ENCODE data around the gene ERMAP. TPM values are rescaled to one million over a fixed set of nuclear protein-coding genes. Genes with fewer than 3 reads are reported as not detected.
"Not testable (repeated sequence)": the region's sequence is repeated elsewhere in the genome, so short reads cannot be mapped to it uniquely, and the experiment has no call there.

The ERMAP gene
- total RNA-seq, 2 experiments from 2014 or later, result 2.5 to 3.0 TPM

GRCh38 chr1:42797979-42798378 is 18.9 kb upstream of the ERMAP start:
- ChIA-PET CTCF (no interaction called here), POLR2A (no interaction called here)

DNA sequence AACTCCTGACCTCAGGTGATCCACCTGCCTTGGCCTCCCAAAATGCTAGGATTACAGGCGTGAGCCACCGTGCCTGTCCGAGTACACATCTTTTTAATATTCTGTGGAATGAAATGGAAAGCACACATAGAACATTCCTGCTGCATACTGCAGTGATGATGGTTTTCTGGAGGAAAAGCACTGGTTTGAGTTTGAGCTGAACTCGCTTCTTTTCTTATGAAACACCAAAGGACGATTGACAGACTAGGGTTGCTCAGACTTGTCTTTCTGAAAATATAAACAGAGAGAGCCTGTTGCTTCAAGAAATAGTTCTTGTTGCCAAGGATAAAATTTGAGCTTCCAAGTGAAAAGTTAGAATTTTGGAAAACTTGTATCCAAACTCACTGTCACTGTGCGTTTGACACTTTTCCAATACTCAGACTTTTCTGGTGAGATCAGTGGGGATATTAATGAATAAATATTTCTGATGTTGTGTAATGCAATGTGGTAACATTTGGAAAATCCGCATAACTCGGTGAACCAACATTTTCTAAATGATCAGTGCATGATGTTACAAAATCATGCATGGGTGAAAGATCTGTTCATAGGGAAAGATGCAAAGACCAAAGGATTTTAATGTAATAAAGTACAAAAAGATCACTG is 15.0 kb upstream of the ERMAP start:
- ChIA-PET POLR2A (no interaction called here), CTCF (no interaction called here)

- ChIA-PET POLR2A (no interaction called here), CTCF (interaction anchor here (0.6 to 1.5 kb wide), 2 partner anchors 267 to 1931 kb away, joined by 3 read pairs; no protein-coding TSS in a partner anchor)
Observed at GRCh38 chr1:42806171-42806570, 10.8 kb upstream of the ERMAP start.

GRCh38 chr1:42806593-42806992 is 10.3 kb upstream of the ERMAP start:
- POLR2A ChIA-PET, result no interaction called here
- CTCF ChIA-PET, result interaction anchor here (0.6 to 1.5 kb wide), 2 partner anchors 267 to 1932 kb away, joined by 3 read pairs; no protein-coding TSS in a partner anchor

DNA sequence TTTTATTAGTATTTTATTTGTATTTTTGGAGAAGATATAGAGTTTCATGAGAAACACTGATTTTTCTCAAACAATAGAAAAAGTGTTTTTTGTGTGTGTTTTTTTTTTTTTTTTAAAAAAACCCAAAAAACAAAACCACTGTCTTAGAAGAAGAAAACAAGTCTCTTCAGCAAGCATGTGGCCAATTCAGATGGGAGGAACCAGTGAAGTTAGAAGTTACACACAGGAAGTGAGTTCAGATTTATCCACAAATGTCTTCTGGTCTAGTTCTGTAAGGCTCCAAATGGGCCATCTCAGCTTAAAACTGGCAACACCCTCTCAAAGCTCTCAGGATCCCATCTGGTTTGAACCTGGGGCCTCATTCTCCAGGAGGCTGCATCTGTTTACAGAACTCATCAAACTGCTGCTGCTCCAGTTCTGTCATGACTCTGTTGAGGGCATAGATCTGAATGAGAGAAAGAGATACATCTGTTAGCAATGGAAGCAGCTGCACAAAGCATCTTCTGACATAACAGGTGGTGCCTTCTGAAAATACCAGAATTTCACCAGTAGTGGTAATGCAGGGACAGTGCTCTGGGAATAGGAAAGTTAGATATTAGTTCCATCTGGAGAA is 9.8 kb upstream of the ERMAP start:
- ChIA-PET POLR2A (no interaction called here), CTCF (interaction anchor here (1.5 kb wide), 1 partner anchor 266 kb away, joined by 3 read pairs; no protein-coding TSS in a partner anchor)

GRCh38 chr1:42814815-42815214 is 2.1 kb upstream of the ERMAP start:
- CTCF ChIA-PET, POLR2A ChIA-PET: not testable (repeated sequence)

DNA sequence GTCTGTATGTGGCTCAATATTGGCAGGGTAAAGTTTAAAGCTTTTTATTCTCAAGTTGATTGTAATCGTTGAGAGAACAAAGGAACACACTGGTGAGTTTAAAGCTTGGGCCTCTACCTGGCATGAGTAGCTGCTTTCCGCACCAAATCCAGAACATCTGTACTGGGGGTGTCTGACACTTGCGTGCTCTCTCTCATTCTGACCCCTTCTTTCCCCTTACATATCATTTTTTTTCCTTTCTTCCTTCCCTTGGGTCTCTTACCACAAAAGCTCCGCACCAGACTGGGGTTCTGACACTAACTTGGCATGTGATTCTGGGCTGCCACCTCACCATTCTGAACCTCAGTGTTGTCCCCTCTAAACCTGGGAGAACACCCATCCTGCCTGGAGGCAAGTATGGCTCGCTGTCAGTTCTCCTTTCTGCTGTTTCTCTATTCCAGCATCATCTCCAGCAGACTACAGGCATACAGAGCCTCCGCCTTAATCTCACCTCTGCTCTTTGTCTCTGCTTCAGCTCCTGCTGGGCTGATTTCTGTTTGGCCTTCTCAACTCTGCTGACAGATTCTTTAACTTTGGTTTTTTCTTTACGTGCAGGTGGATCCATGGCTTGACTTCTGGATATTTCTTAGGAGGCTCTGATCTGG is 859 bp upstream of the ERMAP start:
- POLR2A ChIA-PET, result no interaction called here
- CTCF ChIA-PET, result interaction anchor here (0.6 to 1.2 kb wide), 5 partner anchors 22 to 257 kb away, joined by 3 read pairs; partner anchors contain the start of genes C1orf50 and P3H1

- CTCF ChIA-PET, result interaction anchor here (1.4 kb wide), 1 partner anchor 50 kb away, joined by 4 read pairs; the partner anchor contains the start of genes C1orf50 and P3H1
- POLR2A ChIA-PET, result interaction anchor here (0.5 to 0.6 kb wide), 2 partner anchors 51 to 146 kb away, joined by 3 to 5 read pairs; no protein-coding TSS in a partner anchor
Observed at GRCh38 chr1:42817440-42817767, 482 bp downstream of the ERMAP start.

DNA sequence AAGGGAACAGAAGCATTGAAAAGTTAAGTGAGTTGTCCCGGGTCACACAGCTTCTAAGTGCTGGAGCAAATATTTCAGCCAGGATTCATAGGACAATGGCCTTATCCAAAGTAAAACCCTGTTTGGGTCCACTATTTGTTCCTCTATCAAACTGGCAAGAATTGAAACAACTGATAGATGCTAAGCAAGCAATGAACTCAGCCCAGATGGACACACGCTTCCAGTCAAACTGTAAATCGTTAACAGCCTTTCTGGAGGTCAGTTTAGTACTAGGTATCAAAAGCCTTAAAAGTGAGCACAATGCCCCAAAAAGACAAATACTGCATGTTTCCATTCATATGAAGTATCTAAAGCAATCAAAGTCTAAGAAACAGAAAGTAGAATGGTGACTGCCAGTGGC is 1.1 kb downstream of the ERMAP start:
- POLR2A ChIA-PET, result interaction anchor here (0.5 to 0.6 kb wide), 2 partner anchors 52 to 146 kb away, joined by 3 to 5 read pairs; no protein-coding TSS in a partner anchor
- CTCF ChIA-PET, result interaction anchor here (1.4 kb wide), 1 partner anchor 51 kb away, joined by 4 read pairs; the partner anchor contains the start of genes C1orf50 and P3H1

DNA sequence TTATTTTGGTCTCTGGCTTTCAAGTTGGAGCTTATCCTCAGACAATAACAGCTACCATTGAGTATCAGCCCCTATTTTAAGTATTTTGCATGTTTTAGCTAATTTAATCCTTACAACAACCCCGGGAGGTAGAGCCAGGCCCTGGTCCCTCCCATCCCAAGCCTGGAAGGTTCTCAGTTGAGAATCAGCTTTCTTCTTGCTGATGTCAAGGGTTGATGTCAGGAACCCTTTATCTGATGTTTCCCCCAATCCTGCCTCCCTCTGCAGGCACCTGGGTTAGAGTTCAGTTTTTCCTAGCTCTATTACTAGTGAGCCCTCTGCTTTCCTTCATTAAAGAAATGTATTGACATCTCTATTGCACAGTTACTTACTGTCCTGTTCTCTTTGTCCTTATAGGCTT is 3.9 kb downstream of the ERMAP start:
- CTCF ChIA-PET, result interaction anchor here (0.7 to 1.8 kb wide), 5 partner anchors 26 to 253 kb away, joined by 4 to 5 read pairs (median 4); partner anchors contain the start of genes P3H1 and ZNF691
- POLR2A ChIA-PET, result no interaction called here

DNA sequence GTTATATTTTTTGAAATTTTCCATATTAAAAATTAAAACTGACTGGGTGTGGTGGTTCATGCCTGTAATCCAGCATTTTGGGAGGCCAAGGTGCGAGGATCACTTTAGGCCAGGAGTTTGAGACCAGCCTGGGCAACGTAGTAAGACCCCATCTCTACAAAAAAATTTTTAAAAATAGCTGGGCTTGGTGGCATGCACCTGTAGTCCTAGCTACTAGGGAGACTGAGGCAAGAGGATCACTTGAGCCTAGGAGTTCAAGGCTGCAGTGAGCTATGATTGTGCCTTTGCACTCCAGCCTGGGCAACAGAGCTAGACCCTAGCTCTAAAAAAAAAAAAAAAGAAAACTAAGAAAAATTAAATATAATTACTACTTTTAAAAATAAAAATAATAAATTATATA is 4.8 kb downstream of the ERMAP start:
- CTCF ChIA-PET, result interaction anchor here (0.6 kb wide), 1 partner anchor 37 kb away, joined by 3 read pairs; no protein-coding TSS in a partner anchor
- POLR2A ChIA-PET, result no interaction called here

- ChIA-PET POLR2A (no interaction called here), CTCF (interaction anchor here (0.8 kb wide), 1 partner anchor 23 kb away, joined by 3 read pairs; the partner anchor contains the start of gene ZNF691)
Observed at GRCh38 chr1:42822800-42823392, 6.0 kb downstream of the ERMAP start.

DNA sequence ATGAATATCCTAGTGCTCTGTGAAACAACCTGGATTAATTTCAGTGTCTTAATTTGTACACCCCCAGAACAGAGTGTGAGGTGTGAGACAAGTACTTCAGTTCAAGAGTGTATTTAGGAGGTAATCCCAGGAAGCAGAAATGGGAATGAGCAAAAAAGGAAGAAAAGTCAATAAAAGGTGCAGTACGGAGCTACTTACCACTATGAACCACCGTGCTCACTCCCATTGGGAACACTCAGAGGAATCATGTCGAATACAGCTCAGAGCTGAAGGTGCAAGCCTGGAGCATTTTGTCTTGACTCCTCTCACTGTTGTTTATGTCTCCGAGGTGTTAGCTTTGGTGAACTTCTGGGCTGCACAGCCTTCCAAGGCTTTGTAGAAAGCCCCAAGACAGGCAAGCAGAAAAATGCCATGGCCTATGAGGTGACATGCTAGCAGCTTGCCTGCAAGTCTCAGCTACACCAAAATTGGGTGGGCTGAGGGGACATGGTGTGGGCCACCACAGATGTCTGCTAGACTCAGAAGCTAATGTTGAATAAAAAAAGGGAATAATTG is 7.6 kb downstream of the ERMAP start:
- ChIA-PET CTCF (interaction anchor here (1.0 kb wide), 1 partner anchor 21 kb away, joined by 5 read pairs; the partner anchor contains the start of gene ZNF691), POLR2A (no interaction called here)

DNA sequence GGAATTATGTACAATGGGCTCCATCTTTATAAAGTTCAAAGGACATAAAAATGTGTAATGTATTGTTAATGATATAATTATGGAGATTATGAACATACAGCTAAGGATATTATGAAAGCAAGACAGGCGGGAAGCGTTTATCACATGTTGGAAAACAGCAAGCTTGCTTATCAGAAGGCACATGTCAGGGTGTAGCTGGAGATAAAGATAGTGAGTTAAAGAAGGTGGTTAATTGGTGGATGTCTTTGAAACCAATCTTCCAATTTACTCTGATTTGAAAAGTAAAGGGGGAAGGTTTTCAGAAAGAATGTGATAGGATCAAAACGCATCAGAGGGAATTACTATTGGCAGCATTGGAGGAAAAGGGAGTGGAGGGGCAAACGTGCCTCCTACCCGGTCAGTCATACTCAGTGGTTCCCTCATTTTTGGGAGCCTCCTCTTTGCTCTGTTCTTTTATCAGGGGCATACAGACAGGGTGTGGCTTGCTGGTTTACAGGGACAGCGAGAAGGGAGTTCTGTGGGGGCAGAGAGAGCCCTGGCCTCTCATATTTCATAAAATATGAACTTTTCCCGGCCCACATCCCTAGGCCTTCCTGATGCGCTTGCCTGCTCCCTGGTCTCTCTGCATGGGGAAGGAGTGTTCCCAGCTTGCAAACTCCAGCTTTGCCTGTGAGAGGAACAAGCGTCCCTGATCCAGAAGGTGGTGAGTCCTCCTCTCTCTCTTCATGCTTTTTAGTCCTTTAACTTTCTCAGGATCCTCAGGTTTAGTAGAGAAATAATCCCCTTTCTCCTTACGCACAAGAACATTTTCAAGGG is 8.3 kb downstream of the ERMAP start:
- ChIA-PET CTCF (interaction anchor here (1.0 kb wide), 1 partner anchor 21 kb away, joined by 5 read pairs; the partner anchor contains the start of gene ZNF691), POLR2A (no interaction called here)

GRCh38 chr1:42830631-42831030 is 13.7 kb downstream of the ERMAP start:
- ChIA-PET POLR2A (no interaction called here), CTCF (interaction anchor here (0.6 kb wide), 1 partner anchor 61 kb away, joined by 3 read pairs; no protein-coding TSS in a partner anchor)

DNA sequence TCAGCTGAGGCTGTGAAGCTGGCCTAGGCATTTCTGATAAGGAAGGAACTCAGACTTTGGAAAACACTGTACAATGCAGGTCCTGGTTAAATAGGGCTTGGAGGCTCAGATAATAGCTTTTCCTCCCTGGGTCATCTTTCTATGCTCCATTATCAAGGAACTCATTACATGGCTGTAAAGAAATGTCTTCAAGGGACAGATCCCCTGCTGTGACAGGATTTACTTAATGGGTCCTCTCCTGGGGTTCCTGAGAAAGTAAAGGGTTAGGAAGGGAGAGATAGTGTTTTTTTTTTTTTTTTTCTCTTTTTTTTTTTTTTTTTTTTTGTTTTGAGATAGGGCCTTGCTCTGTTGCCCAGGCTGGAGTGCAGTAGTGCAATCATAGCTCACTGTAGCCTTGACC is 14.4 kb downstream of the ERMAP start:
- POLR2A ChIA-PET, result no interaction called here
- CTCF ChIA-PET, result interaction anchor here (0.6 kb wide), 1 partner anchor 62 kb away, joined by 3 read pairs; no protein-coding TSS in a partner anchor

- ChIA-PET POLR2A (no interaction called here), CTCF (no interaction called here)
Observed at GRCh38 chr1:42832641-42833240, 15.8 kb downstream of the ERMAP start.

DNA sequence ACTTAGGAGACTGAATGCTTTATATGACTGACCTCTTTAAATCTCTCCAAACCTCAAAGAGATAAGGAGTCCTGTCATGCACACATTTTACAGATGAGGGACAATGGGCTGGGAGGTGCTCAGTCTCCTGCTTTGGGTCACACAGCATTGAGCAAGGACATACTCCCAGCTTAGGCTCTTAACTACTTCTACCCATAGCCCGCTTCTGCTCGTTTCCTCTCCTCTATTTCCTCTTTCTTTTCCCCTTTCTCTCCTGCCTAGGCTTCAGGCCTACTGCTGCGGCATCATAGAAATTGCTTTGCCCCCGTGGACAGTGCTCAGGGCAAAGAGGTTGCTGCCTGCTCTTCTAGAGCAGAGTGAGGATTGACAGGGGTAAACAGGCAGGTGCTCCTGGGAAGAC is 17.1 kb downstream of the ERMAP start:
- CTCF ChIA-PET, result no interaction called here
- POLR2A ChIA-PET, result no interaction called here
